GM10266 (cell line): ENCODE results near the gene MVB12A.

Experiments
- DNase-seq: peaks from one replicate; pipeline ENCODE4 v3.0.0; 2012; ENCODE audit errors: extremely low spot score
- CTCF ChIP-seq: IDR thresholded peaks from 2 replicates; pipeline ENCODE4 v1.5.1; 2012; ENCODE audit warnings: mild to moderate bottlenecking, low read depth; ENCODE audit not compliant: control insufficient read depth, insufficient read depth; ENCODE audit errors: missing control alignments

MVB12A gene

GRCh38 chr19:17405250-17406045 is 14.4 kb upstream of the MVB12A start, which contains the start of gene BST2:
BST2 (minus strand) TSS chr19:17405630; CDS start chr19:17405575, 55 bp downstream.
- DNase-seq = peak; percentile 92
- TF ChIP-seq CTCF = no peak

- no peak for TF ChIP-seq CTCF
- DNase-seq = no peak
Observed at GRCh38 chr19:17406046-17406886, 13.6 kb upstream of the MVB12A start.

- no peak for TF ChIP-seq CTCF
- DNase-seq = no peak
Observed at GRCh38 chr19:17406887-17407196, 13.0 kb upstream of the MVB12A start.

GRCh38 chr19:17409990-17410389 is 9.9 kb upstream of the MVB12A start:
- no peak for TF ChIP-seq CTCF
- DNase-seq = no peak

- TF ChIP-seq CTCF = no peak
- no peak for DNase-seq
Observed at GRCh38 chr19:17411801-17412200, 8.0 kb upstream of the MVB12A start.

GRCh38 chr19:17414097-17414496 is 5.8 kb upstream of the MVB12A start:
- no peak for TF ChIP-seq CTCF
- DNase-seq = no peak

GRCh38 chr19:17415121-17415520 is 4.7 kb upstream of the MVB12A start:
- no peak for TF ChIP-seq CTCF

More at GRCh38 chr19:17415121-17415520, 4.7 kb upstream of the MVB12A start:
- no peak for DNase-seq
